Measurements from ENCODE around the gene RAB40AL.
A peak's percentile ranks its signal among the peaks of the same experiment; 100 is the strongest.
"Not testable (repeated sequence)": the region's sequence is repeated elsewhere in the genome, so short reads cannot be mapped to it uniquely, and the experiment has no call there.

The RAB40AL gene

GRCh38 chrX:102936972-102937371 lies at the start of gene RAB40AL:
TSS of gene RAB40AL (plus strand) at chrX:102937272. CDS start at chrX:102937319, 47 bp downstream.
- not testable (repeated sequence) for H3K4me3 ChIP-seq (ENCODE audit: low read depth, low read length)

- no peak overlapping the region for H3K4me3 ChIP-seq (ENCODE audit: low read depth, low read length)
- no peak for TF ChIP-seq CTCF (IDR thresholded peaks at IDR 0.05; ENCODE audit: low read depth, low read length)
Observed at GRCh38 chrX:102887687-102888086, 49.4 kb upstream of the RAB40AL start.

GRCh38 chrX:102892103-102892502 lies 45.0 kb upstream of the RAB40AL start:
- TF ChIP-seq CTCF (IDR thresholded peaks at IDR 0.05; ENCODE audit: low read depth, low read length), result no peak
- no peak overlapping the region for H3K4me3 ChIP-seq (ENCODE audit: low read depth, low read length)

GRCh38 chrX:102899940-102900916 lies 36.8 kb upstream of the RAB40AL start:
- no peak overlapping the region for H3K4me3 ChIP-seq (ENCODE audit: low read depth, low read length)
- TF ChIP-seq CTCF (IDR thresholded peaks at IDR 0.05; ENCODE audit: low read depth, low read length), result peak; percentile 76

GRCh38 chrX:102902355-102902754 lies 34.7 kb upstream of the RAB40AL start:
- no peak overlapping the region for H3K4me3 ChIP-seq (ENCODE audit: low read depth, low read length)
- no peak for TF ChIP-seq CTCF (IDR thresholded peaks at IDR 0.05; ENCODE audit: low read depth, low read length)

GRCh38 chrX:102930990-102931756 lies 5.9 kb upstream of the RAB40AL start:
- H3K4me3 ChIP-seq (ENCODE audit: low read depth, low read length), result no peak overlapping the region
- no peak for TF ChIP-seq CTCF (IDR thresholded peaks at IDR 0.05; ENCODE audit: low read depth, low read length)

- H3K4me3 ChIP-seq (ENCODE audit: low read depth, low read length), result no peak overlapping the region
- TF ChIP-seq CTCF (IDR thresholded peaks at IDR 0.05; ENCODE audit: low read depth, low read length), result peak; percentile 77
Observed at GRCh38 chrX:102934624-102935023, 2.4 kb upstream of the RAB40AL start.

Data from WI38 (cell line).